Measurements from ENCODE around the gene GTF3C2.
"Not testable (repeated sequence)": the region's sequence is repeated elsewhere in the genome, so short reads cannot be mapped to it uniquely, and the experiment has no call there.

GTF3C2 gene

DNA sequence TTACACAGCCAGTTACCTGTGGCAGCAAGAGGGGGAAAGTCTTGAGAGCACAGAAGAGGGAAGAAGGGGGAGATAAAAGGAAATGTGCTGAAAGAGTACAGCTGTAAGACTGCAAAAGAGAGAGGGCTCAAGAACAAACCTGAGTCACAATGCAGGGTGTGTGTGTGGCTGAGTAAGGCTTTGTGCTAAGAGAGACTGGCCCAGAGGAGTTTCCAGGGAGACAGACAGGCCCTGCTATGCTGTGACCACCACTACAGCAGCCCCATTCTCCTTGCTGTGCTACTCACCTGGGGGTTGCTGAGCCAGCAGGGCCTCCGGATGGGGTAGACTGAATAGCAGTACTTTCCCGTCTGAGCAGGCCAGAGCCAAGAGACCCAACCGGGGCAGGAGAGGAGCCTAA is 21.3 kb downstream of the GTF3C2 start:
- intact Hi-C loops (cut with DNase I): no loop called here

DNA sequence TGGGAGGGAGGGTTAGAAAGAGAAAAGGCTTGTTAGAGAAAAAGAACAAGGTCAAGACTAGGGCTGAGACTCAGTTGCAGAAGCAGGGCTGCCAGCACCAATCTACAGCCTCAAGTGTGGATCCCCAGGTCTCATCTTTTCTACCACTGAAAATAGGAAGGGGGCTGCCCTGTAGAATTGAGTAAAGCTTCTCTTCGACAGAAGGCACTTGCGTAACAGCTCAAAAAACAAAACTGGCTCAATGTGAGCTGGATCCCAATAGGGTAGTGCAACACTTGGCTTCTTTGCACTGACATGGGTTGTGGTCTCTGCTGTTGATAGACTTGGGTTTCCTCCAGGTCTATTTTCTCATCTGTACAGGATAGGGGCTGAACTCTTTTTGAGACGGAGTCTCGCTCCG is 31.8 kb downstream of the GTF3C2 start:
- no peak for DNase-seq
- intact Hi-C loops (cut with DNase I): no loop called here

More for the DNA sequence above, 21.3 kb downstream of the GTF3C2 start:
- DNase-seq: no peak

- DNase-seq: peak in 1 of 42 donors; percentile 16
- intact Hi-C loops (cut with DNase I): loop anchor here (2.0 kb wide), 1 partner anchor 33 kb away; the partner anchor contains the start of gene GTF3C2
These were observed 32.8 kb downstream of the GTF3C2 start for GRCh38 chr2:27323596-27324285.

GRCh38 chr2:27322766-27323595 is 33.6 kb downstream of the GTF3C2 start, which contains the start of gene MPV17:
Gene MPV17 (minus strand): TSS chr2:27323097. CDS start chr2:27322517, 580 bp downstream.
- intact Hi-C loops (cut with DNase I): loop anchor here (2.0 kb wide), 1 partner anchor 34 kb away; the partner anchor contains the start of gene GTF3C2
- DNase-seq: peak; percentile 89 to 97 (median 93)

DNA sequence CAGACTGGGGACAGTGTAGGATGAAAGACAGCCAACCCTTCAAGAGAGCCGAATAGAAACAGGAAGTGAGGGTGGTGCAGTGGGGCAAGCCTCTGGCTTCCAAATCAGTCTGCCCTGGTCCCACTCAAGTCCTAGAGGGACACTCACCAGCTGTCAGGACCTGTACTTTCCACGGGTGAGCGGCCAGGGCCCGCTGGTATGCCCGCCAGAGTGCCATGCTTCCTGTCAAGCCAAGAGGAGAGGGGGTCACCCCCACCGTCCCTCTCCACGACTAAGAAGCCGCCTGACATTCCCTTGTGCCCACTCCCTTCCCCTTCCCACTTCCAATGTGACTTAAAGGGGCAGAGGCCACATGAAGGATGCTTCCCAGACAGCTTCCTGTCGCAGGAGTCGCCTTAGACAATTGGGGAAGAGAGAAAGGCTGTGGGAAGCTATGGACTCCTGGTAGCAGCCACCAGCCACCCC is 34.2 kb downstream of the GTF3C2 start:
- intact Hi-C loops (cut with DNase I): loop anchor here (2.0 kb wide), 1 partner anchor 34 kb away; the partner anchor contains the start of gene GTF3C2
- DNase-seq: peak in 7 of 42 donors; percentile 3 to 24 (median 16)

DNA sequence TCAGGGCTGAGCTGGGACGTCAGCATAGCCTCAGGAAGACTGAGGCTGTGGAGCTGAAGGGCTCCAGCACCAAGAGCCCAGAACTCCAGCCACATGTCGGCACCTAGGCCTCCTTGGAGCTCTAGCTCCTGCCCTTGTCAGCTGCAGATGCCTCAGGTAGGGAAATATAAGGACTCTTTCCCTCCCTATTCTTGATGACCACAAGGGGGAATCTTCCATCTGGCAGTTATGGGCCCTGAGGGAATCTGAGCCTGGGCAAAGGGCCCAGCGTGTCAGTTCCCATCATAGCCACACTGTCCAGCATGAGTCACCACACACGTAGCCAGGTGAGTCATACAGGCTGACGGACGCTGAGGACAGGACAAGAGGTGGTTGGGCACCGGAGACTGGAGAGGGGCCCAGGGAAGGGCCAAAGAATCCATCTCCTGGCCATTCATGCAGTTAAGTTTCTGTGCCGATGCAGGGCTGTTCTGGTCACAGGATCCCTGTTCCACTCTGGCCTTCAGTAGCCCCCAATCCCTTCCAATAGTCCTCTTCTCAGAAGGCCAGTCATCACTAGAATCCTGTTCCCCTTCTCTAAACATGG is 35.5 kb downstream of the GTF3C2 start:
- DNase-seq: no peak
- intact Hi-C loops (cut with DNase I): no loop called here

DNA sequence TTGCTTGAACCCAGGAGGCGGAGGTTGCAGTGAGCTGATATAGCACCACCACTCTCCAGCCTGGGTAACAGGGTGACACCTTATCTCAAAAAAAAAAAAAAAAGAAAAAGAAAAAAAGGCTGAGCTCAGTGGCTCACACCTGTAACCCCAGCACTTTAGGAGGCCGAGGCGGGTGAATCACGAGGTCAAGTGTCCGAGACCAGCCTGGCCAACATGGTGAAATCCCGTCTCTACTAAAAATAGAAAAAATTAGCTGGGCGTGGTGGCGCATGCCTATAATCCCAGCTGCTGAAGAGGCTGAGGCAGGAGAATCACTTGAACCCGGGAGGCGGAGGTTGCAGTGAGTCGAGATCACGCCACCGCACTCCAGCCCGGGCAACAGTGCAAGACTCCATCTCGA is 36.7 kb downstream of the GTF3C2 start:
- DNase-seq; intact Hi-C loops (cut with DNase I): not testable (repeated sequence)

GRCh38 chr2:27316655-27317412 is 39.7 kb downstream of the GTF3C2 start:
- intact Hi-C loops (cut with DNase I): no loop called here
- peak; percentile 15 to 89 (median 64) for DNase-seq

DNA sequence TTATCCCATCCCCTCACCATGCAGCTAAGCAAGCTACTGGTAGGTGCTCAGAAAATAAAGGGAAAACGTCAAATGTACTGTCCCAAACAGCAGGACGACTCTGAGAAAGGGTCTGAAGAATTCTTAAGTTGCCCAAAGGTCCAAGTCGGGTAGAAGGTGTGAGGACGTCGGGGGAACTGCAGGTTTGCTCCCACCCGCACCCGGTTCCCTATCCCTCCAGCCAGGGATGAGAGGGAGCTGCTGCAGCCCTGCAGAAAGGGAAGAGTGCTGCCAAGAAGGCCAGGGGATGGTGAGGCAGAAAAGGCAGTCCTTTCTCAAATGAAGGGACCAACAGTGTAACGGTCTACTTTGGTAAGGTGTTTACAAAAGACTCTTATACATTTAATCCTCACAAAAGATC is 41.4 kb downstream of the GTF3C2 start:
- DNase-seq: no peak
- intact Hi-C loops (cut with DNase I): no loop called here

DNA sequence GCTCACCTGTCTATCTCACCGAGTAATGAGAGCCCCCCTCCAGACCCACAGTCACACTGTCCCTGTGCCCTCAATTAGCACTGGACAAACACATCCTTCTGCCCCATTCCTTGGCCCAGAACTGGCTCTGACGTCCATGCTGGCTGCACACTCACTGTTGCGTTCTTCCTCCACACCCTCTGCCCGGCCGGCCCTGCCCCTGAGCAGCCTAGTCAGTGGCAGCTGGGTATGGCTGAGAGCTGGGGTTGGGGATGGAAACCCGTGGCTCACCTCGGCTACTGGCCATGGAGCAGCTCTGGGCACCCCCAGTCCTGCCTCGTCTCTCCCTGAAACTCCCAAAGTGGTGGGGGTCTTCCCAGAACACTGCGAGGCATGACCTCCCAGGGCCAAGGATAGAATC is 41.9 kb downstream of the GTF3C2 start:
- DNase-seq: no peak
- intact Hi-C loops (cut with DNase I): no loop called here

DNA sequence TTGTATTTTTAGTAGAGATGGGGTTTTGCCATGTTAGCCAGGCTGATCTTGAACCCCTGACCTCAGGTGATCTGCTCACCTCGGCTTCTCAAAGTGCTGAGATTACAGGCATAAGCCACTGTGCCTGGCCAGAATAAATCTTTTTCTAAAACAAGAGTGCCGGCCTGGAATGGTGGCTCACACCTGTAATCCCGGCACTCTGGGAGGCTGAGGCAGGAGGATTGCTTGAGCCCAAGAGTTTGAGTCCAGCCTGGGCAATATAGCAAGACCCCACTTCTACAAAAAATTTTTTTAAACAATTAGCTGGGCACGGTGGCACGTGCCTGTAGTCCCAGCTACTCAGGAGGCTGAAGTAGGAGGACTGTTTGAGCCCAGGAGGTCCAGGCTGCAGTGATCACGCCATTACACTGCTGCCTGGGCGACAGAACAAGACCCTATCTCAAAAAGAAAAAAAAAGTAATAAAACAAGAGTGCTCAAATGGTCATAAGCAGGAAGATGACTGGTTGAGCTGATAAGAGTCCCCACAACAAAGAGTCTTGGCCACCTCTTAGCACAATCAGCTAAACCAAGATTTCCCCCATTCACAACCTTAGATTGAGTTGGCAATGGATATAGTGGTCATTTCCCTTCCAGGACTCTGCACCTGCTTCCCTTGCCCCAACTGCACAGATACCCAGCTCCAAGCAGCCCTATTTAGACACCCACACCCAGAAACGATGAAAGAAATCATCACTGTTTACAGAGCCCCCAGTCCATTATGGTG is 42.5 kb downstream of the GTF3C2 start:
- DNase-seq: no peak
- intact Hi-C loops (cut with DNase I): no loop called here

DNA sequence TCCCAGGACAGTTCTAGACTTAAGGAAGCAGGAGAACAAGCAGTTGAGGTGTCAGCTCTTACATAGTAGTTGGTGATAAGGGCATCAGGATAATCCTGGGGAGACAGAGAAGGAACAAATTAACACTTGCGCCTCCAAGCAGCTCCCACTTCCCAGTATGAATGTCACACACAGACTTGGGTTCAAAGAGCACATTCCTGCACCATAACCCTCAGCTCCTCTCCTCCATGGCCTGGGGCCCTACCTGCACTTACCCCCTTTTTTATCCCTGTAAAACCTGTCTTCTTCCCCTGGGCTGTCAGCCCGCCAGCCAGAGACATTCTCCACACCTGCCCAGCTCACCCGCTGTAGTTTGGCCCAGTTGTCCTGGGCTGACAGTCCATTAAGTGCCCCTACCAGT is 44.4 kb downstream of the GTF3C2 start:
- intact Hi-C loops (cut with DNase I): no loop called here
- DNase-seq: no peak

DNA sequence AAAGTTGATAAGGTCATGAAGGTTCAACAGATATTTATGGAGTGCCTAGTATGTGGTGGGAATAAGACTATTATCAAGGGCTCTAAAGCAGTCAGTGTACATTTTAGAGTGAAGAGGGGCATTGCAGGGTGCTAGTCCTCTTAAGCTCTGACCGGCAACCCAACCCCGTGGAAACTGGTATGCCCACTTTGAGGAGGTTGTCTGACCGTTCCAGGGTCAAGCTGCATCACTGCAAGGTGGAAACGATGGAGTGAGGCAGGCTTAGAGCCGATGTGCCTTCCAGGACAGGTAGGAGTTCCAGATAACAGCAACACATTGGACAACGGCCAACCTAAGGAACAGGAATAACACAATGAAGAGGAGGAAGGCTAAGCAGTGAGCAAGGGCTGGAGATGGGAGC is 46.9 kb downstream of the GTF3C2 start:
- no peak for DNase-seq
- intact Hi-C loops (cut with DNase I): no loop called here

DNA sequence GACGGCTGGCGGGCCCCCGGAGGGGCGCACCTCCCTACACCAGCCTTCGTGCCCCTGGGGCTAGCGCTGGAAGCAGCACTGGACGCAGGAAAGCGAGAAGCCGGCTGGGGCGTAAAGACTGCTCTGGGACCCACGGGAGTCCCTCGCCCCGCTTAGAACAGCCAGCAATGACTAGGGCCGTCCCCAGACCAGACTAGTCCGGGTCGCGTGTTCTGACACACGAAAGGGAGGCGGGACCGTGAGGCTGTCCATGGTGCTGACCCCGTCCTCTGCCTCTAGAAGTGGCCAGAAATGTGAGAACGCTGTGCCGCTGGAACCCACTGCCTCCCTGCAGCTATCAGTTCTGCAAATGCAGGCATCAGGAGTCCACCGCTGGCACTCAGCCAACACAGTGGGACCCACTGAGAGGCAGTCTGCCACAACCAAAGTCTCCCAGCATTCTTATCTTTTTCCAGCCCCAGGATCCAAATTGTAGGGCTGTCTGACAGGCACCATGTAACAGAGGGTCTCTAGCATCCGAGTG is 48.1 kb downstream of the GTF3C2 start, which contains the start of gene UCN:
UCN (minus strand) TSS at position 87 of the 523 bp plus-strand sequence. CDS start 550 bp downstream, outside the sequence.
- peak in 5 of 42 donors; percentile 2 to 27 (median 18) for DNase-seq
- intact Hi-C loops (cut with DNase I): no loop called here

DNA sequence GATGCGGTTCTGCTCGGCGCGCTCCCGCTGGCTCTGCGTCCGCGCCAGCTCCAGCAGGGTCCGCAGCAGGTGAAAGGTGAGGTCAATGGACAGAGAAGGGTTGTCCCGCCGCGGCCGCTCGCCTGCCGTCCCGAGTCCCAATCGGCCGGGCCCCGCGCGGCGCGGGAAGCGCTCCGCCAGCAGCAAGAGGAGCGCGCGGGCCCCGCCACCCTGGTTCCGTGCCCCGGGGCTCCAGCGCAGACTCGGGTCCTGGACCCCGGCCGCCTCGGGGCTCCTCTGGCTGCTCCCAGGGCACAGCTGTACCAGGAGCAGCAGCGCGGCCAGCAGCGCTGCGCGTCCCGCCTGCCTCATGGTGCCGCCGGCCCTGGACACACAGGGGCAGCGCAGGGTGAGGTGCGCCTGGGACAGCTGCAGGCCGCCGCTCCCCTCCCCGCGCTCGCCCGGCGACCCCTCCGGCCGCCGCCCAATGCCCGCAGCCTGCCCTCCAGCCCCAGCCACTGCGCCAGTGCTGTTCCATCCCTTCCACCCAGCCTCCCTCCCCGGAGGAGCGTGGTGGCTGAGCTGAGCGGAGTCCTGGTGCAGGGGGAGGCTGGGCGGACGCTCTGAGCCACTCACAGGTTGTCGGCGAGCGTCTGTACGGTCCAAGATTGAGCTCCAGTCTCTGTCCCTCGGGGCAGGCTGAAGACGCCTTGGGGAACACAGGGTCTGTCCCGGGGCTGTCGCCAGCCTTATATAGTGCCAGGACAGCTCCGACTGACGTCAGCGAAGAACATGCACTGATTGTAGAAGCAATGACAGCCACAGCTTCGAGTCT is 48.8 kb downstream of the GTF3C2 start:
- intact Hi-C loops (cut with DNase I): no loop called here
- no peak for DNase-seq

- intact Hi-C loops (cut with DNase I): no loop called here
- no peak for DNase-seq
These were observed 49.3 kb downstream of the GTF3C2 start for GRCh38 chr2:27307287-27307544.

DNA sequence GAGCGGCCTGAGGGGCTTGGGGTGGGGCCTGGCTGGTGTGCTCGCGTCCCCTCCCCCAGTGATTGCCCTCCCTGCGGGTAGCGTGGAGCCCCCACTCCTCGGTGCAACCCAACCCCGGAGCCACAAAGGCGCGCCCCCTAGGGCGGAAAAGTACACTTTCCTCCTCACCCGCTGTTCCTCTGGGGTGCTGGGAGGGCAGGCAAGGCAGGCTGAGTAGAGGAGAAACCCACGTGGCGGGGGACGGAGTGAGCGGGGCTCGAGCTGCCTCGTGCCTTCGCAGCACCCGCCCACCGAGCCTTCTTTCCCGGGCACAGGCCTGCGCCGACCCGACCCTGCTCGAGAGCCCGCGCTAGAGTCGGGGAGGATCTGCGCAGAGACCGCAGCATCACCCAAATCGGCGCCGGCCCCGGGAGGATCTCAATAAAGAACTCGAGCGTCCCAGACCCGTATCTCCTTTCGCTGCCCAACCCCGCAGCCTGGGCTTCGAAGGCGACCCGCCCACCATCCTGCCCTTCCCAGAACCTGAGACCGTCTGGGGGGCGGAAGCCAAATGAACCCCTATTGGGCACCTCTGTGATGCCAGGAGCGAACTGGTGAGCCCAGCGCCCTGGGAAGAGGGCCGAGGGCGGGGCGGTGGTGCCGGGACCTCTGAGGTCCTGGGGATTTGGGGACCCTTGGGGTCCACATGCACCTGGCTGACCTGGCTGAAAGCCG is 49.8 kb downstream of the GTF3C2 start:
- peak in 14 of 42 donors; percentile 4 to 50 (median 26) for DNase-seq
- intact Hi-C loops (cut with DNase I): no loop called here

Data from head of caudate nucleus (tissue), 42 donors.